Hematopoietic multipotent progenitor cell treated with erythropoietin and hydrocortisone succinate and interleukin-3 and kit ligand, for 8 days (in vitro differentiated cells): ENCODE data around the gene CALD1.
"Not testable (repeated sequence)": the region's sequence is repeated elsewhere in the genome, so short reads cannot be mapped to it uniquely, and the experiment has no call there.

Experiments
- DNase-seq: peaks from one replicate; pipeline ENCODE4 v3.0.0-alpha.2; 2015

Gene CALD1

GRCh38 chr7:134962270-134962780 is 182.9 kb downstream of the CALD1 start:
- DNase-seq = no peak

GRCh38 chr7:134963036-134963435 is 183.6 kb downstream of the CALD1 start:
- no peak for DNase-seq

- no peak for DNase-seq
Measured at GRCh38 chr7:134966691-134967090, 187.3 kb downstream of the CALD1 start.

- DNase-seq = no peak
Measured at GRCh38 chr7:134968110-134968509, 188.7 kb downstream of the CALD1 start.

GRCh38 chr7:134981645-134982044 is 202.2 kb downstream of the CALD1 start:
- not testable (repeated sequence) for DNase-seq

- DNase-seq = no peak
Measured at GRCh38 chr7:134985894-134986362, 206.5 kb downstream of the CALD1 start.

DNA sequence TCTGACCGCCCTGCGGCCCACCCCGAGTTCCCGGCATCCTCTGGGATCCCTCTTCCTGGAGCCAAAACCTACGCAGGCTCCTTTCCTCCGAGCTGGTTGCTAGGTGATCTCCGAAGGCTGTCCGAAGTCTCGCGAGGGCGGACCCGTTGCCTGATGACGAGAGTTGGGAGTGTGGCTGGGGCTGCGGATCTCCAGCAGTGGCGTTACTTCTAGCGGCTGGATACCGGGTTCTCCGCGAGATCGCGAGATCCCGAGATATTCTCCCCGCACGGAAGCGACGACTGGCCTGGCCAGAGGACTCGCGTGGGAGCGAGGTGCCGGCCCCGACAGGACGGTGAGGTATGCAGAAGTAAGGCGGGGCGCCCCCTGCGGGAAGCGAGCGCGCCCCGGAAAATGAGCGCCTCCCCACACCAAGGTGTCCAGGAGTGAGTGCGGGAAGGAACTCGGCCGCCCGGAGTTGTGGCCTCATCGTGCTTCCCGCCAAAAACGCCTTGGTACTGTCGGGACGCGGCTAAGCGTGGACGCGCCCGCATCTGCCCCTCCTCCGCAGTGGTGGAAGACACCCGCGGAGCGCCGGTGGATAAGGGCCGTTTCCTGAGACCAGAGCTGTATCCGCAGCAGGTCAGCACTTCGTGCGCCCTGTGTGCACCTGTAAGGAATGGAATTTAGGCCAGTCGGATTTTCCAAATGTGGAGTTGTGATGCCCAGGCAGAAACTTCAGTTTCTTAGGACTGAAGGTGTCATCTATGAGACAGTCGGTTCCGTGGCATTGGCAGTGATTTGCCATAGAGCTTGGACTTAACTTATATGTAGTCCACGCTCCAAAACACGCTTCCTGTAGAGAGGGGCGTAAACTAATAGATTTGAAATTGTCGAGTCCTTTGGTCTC is 207.2 kb downstream of the CALD1 start, which contains the start of gene AGBL3:
Gene AGBL3, plus strand, starts transcription at position 146 of the 889 bp plus-strand sequence. CDS start 1,426 bp downstream, outside the sequence.
- DNase-seq = peak; percentile 95

DNA sequence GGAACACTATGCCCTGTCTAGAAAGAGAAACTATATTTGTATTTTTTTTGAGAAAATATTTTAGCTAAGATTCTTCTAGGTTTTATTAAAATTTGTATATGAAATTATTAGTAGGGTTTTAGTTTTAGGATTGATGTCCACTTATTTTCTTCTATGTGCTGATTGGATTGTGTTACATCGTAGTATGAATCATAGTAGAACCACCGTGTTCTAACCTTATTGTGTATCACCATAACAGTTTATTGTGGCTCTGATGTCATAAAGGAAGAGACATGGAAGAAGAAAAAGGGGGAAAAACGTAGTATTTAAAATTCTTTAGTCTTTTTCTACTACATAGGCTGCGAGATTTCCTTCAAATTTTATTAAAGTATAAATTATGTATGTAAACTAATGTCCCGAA is 208.7 kb downstream of the CALD1 start:
- DNase-seq = no peak

GRCh38 chr7:134991469-134992339 is 212.3 kb downstream of the CALD1 start:
- DNase-seq = no peak

GRCh38 chr7:134992626-134993179 is 213.3 kb downstream of the CALD1 start:
- DNase-seq = no peak

GRCh38 chr7:134993877-134994456 is 214.5 kb downstream of the CALD1 start:
- no peak for DNase-seq

DNA sequence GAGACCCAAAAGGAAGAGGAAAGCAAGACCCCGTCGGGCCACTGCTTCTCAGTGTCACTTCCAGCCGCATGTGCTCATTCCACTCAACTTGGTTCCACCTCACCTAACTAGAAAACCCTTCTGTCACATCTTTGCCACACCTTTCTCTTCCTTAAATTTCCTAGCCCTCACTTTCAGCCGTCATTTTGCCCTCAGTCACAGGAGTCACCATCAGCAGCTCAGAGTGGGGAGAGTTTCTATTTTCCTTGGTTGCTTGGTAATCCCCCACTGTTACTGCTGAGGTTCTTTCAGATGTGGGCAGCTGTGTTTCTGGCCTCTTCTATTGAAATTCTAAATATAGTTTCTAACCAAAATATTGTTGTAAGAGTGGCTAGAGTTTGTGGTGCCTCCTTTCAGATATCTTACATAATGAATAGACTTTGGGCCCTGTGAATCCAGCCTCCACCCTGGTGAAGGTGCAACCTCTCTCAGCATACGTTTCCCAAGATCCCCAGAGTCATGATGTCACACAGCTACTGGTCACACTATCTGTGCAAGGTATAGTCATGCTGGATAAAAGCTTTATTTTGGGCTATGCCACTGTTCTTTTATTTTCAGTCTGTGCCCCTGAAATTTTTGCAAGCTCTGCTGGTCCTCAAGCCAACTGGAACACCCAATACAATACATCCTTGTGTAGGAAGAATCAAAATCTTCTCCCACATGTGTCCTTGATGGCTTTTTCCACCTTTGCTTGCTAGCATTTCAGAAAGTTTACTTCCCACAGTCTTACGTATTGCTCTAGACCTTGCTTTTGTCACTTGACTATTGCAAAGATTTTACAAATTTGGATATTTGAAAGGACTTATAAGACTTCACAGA is 216.0 kb downstream of the CALD1 start:
- DNase-seq = no peak

DNA sequence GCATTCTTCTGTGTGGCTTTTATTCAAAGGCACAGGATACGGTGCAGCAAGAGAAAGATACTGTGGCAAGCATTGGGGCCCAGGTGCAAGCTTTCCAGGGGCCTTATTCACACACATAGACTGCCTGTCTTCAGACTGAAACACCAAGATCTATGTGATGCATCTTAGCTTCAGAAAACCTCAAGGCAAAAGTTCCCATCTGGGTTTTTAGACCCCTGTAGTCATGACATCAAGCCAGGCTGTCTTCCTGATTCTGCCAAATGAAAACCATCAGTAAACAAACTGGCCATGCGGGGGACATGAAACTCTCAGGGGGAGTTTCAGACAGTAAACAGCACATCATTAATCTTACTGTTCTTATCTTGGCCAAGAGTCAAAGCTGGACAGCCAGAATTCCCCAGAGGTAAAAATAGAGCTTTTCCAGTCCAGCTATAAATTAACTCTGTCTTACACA is 216.7 kb downstream of the CALD1 start:
- no peak for DNase-seq

GRCh38 chr7:134997214-134997885 is 217.9 kb downstream of the CALD1 start:
- no peak for DNase-seq

- DNase-seq = no peak
Measured at GRCh38 chr7:134999136-134999535, 219.7 kb downstream of the CALD1 start.

DNA sequence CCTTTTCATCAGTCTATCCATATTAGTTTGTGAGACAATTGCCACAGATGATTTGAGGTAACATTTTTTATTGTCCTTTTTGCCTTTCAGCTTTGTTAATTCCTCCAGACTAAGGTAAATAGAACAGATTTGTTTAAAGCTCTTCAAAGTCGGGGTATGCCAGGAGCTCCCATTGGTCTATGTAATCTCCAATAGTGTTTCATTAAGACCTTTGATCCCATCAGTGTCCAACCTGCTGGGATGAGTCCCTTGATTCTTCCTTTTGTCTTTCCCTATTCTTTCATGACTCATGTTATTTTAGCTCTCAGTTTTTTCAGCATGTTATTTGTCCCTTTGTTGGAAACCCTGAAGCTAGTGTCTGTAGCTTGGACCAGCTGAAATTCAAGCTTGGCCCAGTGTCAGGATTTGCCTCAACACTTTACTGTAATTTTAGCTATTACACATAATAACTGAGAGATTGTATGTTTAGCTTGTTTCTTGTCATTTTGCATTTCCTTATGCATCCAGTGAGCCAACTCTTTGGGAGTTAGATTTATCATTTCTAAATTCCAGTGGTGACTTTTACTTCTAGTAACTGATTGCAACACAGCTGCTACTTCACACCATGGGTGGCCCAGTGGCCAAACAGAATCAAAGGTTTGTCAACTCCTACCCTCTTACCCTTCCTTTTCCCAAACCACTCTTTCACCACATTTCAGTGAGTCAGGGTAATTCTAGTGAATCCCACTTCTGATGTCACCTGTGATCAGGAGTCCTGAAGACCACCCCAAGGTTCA is 222.1 kb downstream of the CALD1 start:
- no peak for DNase-seq

DNA sequence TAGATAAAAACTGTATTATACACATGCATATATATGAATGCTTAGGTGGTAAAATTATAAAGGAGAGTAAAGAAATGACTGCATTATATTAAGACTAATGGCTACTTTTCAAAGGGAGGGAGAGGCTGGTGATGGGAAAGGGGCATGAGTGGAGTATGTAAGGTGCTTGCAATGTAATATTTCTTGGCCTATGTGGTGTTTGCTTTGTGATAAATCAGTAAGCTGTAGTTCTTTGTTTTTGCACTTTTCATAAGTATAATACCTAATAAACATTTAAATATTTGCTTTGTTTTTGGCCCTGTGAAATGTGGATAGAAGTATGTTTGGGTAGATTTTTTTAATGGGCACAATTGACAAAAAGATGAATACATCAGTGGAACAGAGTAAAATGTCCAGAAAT is 232.8 kb downstream of the CALD1 start:
- DNase-seq = no peak
